Astrocyte (in vitro differentiated cells and primary cell): ENCODE results near the gene PSEN1.

Experiments used
- CTCF ChIP-seq: IDR thresholded peaks from 2 replicates; pipeline ENCODE4 v1.5.1; 2011; ENCODE audit warnings: low read depth, mild to moderate bottlenecking, inconsistent platforms, low read length, moderate library complexity; ENCODE audit not compliant: insufficient read depth
- EZH2 ChIP-seq: IDR thresholded peaks from 2 replicates; pipeline ENCODE4 v1.6.1; 2012; ENCODE audit warnings: mild to moderate bottlenecking, low read length, inconsistent platforms; ENCODE audit not compliant: insufficient read depth

GRCh38 chr14:73258076-73258475 lies 121.8 kb downstream of the PSEN1 start:
- TF ChIP-seq EZH2 = no peak
- no peak for TF ChIP-seq CTCF
